Mucosa of rectum (tissue), 2 donors: ENCODE results near the gene TBC1D16.

ENCODE experiments used
- H3K27ac ChIP-seq, 2 donors: one replicate each; pipeline ENCODE4 v1.7.0; 2013; ENCODE audit warnings: inconsistent platforms in 2 of 2, low read depth in 2 of 2, low read length in 2 of 2
- H3K27me3 ChIP-seq, 2 donors: one replicate each; pipeline ENCODE4 v1.7.0; 2013; ENCODE audit warnings: low read length in 2 of 2; ENCODE audit not compliant: control insufficient read depth in 2 of 2, insufficient read depth in 2 of 2
- H3K36me3 ChIP-seq, 2 donors: one replicate each; pipeline ENCODE4 v1.7.0; 2013; ENCODE audit warnings: low read length in 2 of 2; ENCODE audit not compliant: control insufficient read depth in 2 of 2, insufficient read depth in 2 of 2
- H3K4me1 ChIP-seq, 2 donors: one replicate each; pipeline ENCODE4 v1.7.0; 2013; ENCODE audit warnings: low read length in 2 of 2, mild to moderate bottlenecking in 1 of 2; ENCODE audit not compliant: control insufficient read depth in 2 of 2, insufficient read depth in 2 of 2
- H3K4me3 ChIP-seq, 2 donors: one replicate each; pipeline ENCODE4 v1.7.0; 2013; ENCODE audit warnings: low read length in 2 of 2
- H3K9ac ChIP-seq, 2 donors: one replicate each; pipeline ENCODE4 v1.7.0; 2013; ENCODE audit warnings: low read length in 2 of 2, low read depth in 1 of 2, mild to moderate bottlenecking in 1 of 2
- H3K9me3 ChIP-seq, 2 donors: one replicate each; pipeline ENCODE4 v1.7.0; 2013; ENCODE audit warnings: low read length in 2 of 2; ENCODE audit not compliant: control insufficient read depth in 2 of 2
- donor health status: healthy.
- donor health status: Normal muscosa, but diverticular disease.

Gene TBC1D16

GRCh38 chr17:80034791-80035686 is 633 bp downstream of the TBC1D16 start:
- Histone ChIP-seq H3K4me3 (peak overlapping the region; percentile 65 to 80), H3K36me3 (no peaks in the 10 kb centered on the region), H3K4me1 (peaks cover 18 to 23% of the 10 kb centered on the region in 2 donors), H3K27me3 (no peaks in the 10 kb centered on the region), H3K9ac (peak overlapping the region; percentile 54 to 70), H3K9me3 (no peaks in the 10 kb centered on the region), H3K27ac (peak overlapping the region; percentile 51 to 61)

GRCh38 chr17:80033840-80034239 is 1.8 kb downstream of the TBC1D16 start:
- Histone ChIP-seq H3K9me3 (no peaks in the 10 kb centered on the region), H3K4me1 (peaks cover 18 to 25% of the 10 kb centered on the region in 2 donors), H3K36me3 (no peaks in the 10 kb centered on the region), H3K27ac (no peak overlapping the region), H3K9ac (no peak overlapping the region), H3K27me3 (no peaks in the 10 kb centered on the region), H3K4me3 (no peak overlapping the region)

DNA sequence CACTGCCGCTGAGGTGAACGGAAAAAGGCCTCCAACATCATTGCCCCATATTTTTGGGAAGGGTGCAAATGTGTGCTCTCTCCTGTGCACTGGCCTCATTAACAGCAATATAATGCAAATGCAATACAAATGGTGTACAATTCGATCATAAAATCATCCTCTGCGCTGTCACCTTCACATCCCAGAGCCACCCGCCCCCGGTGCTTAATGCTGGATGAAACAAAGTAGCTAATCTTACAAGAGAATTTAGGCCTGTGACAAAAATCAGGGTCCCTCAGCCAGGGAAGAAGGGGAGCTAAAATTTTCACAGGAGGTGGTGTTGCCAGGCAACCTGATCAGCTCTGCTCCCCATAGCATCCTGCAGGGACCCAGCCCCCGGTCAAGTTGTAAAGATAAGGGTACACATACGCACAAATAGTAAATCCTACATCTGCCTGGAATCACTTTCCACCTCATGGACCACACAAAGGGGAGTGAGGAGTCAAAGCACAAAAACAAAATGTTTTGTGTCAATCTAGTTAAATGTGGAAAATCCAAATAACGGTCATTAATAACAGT is 3.0 kb downstream of the TBC1D16 start:
- peaks cover 18 to 25% of the 10 kb centered on the region in 2 donors for H3K4me1 ChIP-seq
- no peaks in the 10 kb centered on the region for H3K36me3 ChIP-seq
- no peak overlapping the region for H3K9ac ChIP-seq
- H3K9me3 ChIP-seq = no peaks in the 10 kb centered on the region
- H3K27ac ChIP-seq = no peak overlapping the region
- no peaks in the 10 kb centered on the region for H3K27me3 ChIP-seq
- no peak overlapping the region for H3K4me3 ChIP-seq

DNA sequence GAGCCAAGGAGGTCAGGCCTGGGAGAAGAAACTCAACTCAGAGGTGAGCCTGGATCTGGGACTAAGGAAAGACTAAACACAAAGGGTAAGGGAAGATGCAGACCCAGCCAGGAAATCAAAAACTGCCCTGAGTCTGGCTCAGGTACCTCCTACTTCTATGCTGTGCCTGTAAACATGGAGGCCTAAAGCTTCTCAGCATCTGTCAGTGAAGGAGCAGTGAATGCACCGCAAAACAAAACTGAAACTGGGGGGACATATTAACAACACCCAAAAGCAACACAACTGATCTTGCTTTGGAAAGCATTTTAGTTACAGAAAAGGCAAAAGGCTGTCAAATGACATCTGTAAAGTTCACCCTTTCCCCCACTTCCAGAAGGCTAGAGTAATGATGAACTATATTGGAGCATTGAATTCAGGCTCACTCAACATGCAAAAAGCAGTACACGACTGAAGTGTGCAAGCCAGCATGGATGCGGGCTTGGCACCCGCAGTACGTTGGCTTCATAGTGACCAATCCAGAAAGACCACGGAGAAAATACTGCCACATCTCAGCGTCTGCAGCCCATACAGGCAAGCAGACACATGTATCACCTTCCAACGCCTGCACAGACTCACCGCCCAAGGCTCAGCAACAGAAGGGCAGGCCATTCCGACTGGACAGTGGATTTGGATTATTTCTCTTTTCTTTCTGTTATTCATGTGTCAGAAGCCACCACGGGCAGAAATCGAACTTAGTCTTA is 3.8 kb downstream of the TBC1D16 start:
- Histone ChIP-seq H3K36me3 (no peaks in the 10 kb centered on the region), H3K27ac (no peak overlapping the region), H3K27me3 (no peaks in the 10 kb centered on the region), H3K4me3 (no peak overlapping the region), H3K9me3 (no peaks in the 10 kb centered on the region), H3K4me1 (peaks cover 18 to 20% of the 10 kb centered on the region in 2 donors), H3K9ac (no peak overlapping the region)

GRCh38 chr17:80030730-80031410 is 4.8 kb downstream of the TBC1D16 start:
- H3K36me3 ChIP-seq = no peaks in the 10 kb centered on the region
- H3K9ac ChIP-seq = no peak overlapping the region
- H3K27me3 ChIP-seq = no peaks in the 10 kb centered on the region
- H3K9me3 ChIP-seq = no peaks in the 10 kb centered on the region
- peaks cover 16 to 23% of the 10 kb centered on the region in 2 donors for H3K4me1 ChIP-seq
- H3K4me3 ChIP-seq = no peak overlapping the region
- H3K27ac ChIP-seq = no peak overlapping the region

- peaks cover 18 to 27% of the 10 kb centered on the region in 2 donors for H3K4me1 ChIP-seq
- H3K9ac ChIP-seq = no peak overlapping the region
- no peak overlapping the region for H3K27ac ChIP-seq
Measured at GRCh38 chr17:80029258-80029974, 6.3 kb downstream of the TBC1D16 start.

DNA sequence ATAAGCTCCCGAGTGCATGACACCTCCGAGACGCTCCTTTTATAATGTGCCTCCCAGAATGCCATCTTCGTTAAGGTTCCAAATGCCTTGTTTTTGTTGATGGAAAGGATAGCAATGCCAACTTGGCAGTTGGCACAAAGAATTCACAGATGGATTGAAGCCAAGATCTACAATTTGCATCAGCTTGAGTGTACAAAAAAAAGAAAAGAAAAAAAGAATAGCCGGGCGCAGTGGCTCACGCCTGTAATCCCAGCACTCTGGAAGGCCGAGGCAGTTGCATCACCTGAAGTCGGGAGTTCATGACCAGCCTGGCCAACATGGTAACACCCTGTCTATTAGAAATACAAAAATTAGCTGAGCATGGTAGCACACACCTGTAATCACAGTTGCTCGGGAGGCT is 7.6 kb downstream of the TBC1D16 start:
- H3K4me1 ChIP-seq = peaks cover 21 to 32% of the 10 kb centered on the region in 2 donors
- H3K4me3 ChIP-seq = no peak overlapping the region
- no peak overlapping the region for H3K9ac ChIP-seq
- no peaks in the 10 kb centered on the region for H3K9me3 ChIP-seq
- no peaks in the 10 kb centered on the region for H3K27me3 ChIP-seq
- no peak overlapping the region for H3K27ac ChIP-seq
- H3K36me3 ChIP-seq = no peaks in the 10 kb centered on the region

More at GRCh38 chr17:80029258-80029974, 6.3 kb downstream of the TBC1D16 start:
- no peaks in the 10 kb centered on the region for H3K36me3 ChIP-seq
- H3K9me3 ChIP-seq = no peaks in the 10 kb centered on the region
- H3K4me3 ChIP-seq = no peak overlapping the region
- no peaks in the 10 kb centered on the region for H3K27me3 ChIP-seq

- Histone ChIP-seq H3K27ac (no peak overlapping the region), H3K9ac (no peak overlapping the region), H3K4me3 (no peak overlapping the region), H3K36me3 (no peaks in the 10 kb centered on the region), H3K4me1 (peaks cover 21 to 32% of the 10 kb centered on the region in 2 donors), H3K9me3 (no peaks in the 10 kb centered on the region), H3K27me3 (no peaks in the 10 kb centered on the region)
Measured at GRCh38 chr17:80027043-80027435, 8.6 kb downstream of the TBC1D16 start.

DNA sequence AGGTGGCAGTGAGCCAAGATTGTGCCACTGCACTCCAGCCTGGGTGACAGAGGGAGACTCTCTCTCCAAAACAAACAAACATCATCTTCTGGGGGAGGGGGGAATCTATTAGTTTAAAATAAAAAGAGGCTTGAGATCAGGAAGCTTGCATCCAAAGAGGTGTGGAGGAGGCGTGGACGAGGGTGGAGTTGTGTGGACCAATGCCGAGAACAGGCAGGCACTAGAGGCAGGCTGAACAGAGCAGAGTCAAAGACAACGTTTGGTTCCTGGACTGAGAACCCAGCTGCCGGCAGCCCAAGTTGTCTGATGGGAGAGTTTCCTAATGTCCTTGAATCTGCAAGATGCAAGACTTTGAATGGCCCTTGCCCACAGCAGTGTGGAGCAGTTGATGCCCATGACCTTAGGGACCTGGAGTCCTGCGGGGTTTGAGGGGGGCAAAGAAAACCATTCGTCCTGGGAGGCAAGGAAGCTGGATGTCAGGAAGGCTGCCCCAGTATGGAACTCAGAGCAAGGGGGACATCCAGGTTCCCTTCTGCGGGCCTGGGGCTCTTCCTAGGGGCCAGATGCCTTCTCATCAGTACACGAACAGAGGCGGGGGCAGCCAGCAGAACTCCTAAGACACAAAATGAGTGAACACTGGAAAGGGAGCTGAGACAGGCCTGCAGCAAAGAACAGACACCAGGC is 9.2 kb downstream of the TBC1D16 start:
- Histone ChIP-seq H3K4me3 (no peak overlapping the region), H3K27ac (no peak overlapping the region), H3K27me3 (no peaks in the 10 kb centered on the region), H3K36me3 (no peaks in the 10 kb centered on the region), H3K9ac (no peak overlapping the region), H3K9me3 (no peaks in the 10 kb centered on the region), H3K4me1 (peaks cover 21 to 32% of the 10 kb centered on the region in 2 donors)
